HG03571 (cell line): ENCODE data around the gene OTOS.

Experiments
- ATAC-seq: cut with Tn5 transposase; IDR thresholded peaks from one replicate; pipeline ENCODE4 v1.9.1; 2021; ENCODE audit not compliant: unreplicated experiment

OTOS gene

DNA sequence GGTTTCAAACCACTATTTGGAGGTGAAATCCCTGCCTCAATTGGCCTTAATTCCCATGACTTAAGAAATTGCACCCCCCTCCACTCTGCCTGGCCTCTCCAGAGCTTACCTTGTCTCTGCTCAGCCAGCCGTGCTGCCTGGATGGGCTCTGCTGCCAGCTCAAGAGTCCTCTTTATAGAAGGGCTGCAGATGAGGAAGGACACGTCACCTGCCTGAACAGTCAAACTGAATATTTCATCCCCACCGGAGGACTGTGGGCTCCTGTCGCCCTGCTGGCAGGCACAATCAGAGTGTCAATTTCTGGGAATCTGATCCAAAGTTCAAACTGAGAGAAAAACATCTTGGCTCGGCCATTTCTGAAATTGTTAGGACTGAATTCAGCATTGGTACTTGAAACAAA lies at the start of gene OTOS:
Gene OTOS, minus strand, starts transcription at position 148 of the 400 bp plus-strand sequence. CDS start 332 bp downstream, outside the sequence.
- no peak for ATAC-seq

GRCh38 chr2:240189686-240190085 lies 49.2 kb upstream of the OTOS start:
- no peak for ATAC-seq

DNA sequence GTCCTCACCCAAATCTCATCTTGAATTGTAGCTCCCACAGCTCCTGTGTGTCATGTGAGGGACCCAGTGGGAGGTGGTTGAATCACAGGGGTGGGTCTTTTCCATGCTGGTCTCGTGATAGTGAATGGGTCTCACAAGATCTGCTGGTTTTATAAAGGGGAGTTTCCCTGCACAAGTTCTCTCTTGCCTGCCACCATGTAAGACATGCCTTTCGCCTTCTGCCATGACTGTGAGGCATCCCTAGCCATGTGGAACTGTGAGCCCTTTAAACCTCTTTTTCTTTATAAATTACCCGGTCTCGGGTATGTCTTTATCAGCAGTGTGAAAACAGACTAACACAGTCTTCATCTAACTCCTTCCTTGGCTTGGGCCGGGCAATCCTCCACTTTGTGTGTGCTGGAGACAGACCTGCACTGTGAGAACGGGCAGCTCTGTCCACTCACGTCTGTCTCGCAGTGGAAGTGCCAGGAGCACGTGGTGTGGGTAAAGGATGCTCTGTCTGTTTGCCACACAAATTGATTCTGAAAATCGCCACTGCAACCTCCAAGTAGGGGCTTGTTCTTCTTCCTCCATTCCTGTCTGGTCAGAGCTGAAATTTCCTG lies 47.6 kb upstream of the OTOS start:
- ATAC-seq, result no peak

GRCh38 chr2:240186191-240186725 lies 45.8 kb upstream of the OTOS start:
- no peak for ATAC-seq

- ATAC-seq, result no peak
Measured at GRCh38 chr2:240184656-240185055, 44.2 kb upstream of the OTOS start.

DNA sequence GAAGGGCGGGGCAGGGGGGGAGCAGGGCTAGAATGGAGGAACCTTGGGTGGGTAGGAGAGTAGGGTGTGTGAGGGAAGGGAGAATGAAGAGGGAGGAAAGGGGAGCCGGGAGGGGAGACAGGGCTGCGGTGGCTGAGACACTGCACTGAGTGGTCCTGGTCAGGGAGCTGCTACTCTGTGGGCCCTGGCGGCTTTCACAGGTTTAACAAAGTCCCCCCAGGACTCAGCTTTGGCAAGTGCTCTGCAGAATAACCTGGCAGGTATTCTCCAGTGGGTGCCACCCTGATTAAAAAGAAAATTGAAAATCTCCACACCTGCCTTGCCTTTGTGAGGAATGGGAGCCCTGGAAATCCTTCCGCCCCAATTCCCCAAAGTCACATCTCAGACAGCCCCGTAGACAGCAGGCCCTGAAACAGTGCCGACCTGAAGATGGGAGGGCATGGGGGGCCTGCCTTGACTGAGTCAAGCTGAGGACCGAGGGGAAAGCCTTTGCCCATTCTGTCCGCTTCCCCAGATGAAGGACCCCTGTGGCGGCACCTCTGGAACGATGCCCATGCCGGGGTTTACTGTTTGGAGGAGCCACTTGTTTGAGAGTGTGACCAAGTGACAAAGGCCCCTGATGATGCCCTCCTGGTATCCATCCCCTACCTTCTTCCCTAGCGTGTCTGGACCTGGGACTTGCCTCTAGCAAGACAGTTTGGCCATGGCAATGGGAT lies 43.6 kb upstream of the OTOS start:
- no peak for ATAC-seq

DNA sequence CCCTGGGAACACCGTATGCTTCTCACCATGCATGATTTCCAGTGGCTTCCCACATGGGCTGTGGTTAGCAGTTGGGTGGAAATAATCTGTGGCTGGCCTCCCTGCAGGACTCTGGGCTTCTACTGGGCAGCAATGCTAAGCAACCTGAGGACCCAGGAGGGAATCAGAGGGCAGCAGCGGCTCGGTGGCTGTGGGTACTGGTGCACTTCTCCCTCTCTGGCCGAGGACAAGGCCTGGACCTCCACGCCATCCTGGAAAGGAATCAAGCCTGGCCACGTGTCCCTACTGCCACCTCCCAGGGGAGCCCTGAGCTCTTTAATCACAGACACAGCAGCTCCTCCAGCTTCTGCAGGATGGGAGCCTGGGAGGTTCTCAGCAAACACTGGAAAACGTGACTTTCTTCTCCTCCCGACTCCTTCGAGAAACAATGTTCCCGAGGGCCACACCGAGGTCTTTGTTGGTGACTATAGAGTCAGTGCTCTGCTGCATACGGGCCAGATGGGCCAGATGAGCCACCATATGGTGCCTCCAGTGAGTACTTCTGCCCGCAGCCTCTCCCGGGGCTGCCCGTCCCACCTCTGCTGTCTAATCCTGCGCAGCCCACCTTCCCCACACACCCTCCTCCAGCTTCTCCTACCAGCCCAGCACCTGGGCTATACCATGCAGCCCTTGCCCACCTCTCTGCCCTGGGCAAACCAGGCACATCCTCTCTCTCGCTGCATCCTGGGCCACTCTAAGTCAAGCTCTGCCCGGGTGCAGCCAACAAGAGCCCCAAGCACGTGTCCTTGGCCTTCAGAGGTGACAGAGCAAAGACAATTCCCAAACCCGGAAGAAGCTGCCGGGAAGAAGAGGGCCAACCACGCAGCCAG lies 42.8 kb upstream of the OTOS start:
- no peak for ATAC-seq

- no peak for ATAC-seq
Measured at GRCh38 chr2:240182476-240182875, 42.0 kb upstream of the OTOS start.

DNA sequence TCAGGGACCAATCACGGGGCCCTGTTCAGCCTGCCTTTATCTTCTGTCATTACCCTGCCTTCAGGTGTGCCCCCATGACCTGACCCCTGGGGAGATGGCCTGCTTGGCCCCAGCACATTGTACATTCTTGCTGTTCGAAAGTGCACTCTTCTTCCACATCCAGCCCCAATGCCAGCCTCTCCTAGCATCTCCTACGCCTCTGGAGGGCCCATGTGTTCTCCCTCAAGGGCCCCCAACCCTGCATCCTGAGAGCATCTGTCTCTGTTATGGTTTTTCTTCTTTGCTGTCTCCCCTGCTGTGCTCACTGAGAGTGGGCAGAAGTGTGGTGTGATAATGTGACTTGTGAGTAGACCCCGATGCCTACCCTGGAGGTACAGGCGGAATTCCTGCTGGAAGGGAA lies 41.5 kb upstream of the OTOS start:
- ATAC-seq, result no peak

- no peak for ATAC-seq
Measured at GRCh38 chr2:240179941-240180666, 39.6 kb upstream of the OTOS start.

DNA sequence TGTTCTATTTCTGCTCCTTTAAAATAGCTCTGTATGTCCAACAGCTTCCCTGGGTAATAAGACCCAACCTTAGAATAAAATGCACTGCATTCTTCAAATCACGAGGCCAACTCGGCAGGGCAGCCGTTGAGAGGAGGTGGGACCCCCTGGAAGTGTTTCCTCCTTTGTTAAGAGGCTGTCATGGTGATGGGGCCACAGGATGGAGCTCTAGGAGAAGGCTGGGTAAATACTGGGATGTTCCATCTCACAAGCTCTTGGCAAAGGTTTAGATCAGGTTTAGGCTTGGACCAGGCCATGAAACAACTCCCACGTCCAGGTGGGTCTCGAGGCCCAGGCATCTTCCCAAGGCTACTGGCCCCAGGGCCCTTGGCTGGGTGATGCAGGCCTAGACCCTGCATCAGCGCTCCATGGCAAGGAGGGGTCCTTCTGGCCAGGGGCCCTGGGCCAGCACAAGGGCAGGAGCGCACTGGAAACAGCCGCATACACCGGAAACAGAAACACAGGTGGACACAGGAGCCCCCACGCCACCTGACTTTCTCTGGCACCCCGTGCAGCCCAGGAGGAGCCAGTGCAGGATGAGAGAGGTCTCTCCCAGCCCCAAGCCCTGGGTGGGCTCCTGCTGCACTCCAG lies 38.8 kb upstream of the OTOS start:
- ATAC-seq, result no peak

GRCh38 chr2:240178564-240178963 lies 38.1 kb upstream of the OTOS start:
- no peak for ATAC-seq

DNA sequence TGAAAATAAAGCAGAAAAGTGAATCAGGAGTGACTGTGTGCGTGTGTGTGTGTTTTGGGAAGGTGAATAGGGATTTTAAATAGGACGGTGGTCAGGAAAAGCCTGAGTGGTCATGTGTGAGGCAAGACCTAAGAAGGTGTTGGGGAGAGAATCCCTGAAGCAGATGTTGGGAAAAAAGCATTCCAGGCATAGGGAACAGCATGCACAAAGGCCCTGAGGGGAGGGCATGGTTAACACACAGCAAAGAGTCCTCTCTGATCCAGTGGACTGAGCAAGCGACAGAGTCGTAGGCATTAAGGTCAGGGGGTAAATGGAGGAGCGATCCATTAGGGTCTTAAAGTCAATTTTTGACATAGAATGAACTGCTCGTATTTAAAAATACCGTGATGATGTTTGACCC lies 34.0 kb upstream of the OTOS start:
- ATAC-seq, result no peak

DNA sequence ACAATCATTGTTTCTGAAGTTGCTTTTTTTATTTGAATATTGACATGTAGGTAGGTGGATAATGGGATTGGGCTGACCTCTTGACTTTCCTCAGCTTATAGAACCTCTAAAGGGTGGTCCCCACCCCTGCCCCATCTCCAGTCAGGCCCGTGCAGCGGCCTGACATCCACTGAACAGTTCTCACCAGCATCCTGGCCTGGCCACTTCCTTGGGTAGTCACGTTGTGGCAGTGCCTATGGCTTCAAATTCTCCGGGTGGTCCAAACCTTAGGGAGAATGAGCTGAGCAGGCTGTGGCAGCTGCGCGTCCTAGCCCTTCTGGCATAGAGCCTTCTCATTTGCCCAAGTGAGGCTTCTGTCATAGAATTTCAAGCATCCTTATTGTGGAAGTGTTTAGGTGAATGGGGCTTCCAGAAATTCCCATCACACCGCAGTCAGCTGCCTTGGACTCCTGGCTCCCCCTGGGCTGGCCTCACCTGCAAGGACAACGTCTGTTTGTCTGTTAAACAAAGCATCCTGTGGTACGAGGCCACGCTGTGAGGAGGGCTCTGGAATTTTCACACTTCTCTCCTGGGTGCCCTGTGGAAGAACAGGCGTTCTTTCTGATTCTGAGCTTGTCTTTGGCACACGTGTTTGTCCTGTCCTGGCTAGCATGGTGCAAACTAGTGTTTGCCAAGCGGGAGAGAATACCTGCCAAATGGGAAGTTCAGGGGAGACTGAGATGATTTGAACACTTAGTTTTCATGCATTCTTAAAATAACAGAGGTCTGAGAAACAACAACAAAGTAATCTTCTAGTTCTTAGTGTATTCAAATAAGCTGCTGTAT lies 31.8 kb upstream of the OTOS start:
- no peak for ATAC-seq

- ATAC-seq, result no peak
Measured at GRCh38 chr2:240170883-240171282, 30.4 kb upstream of the OTOS start.

- no peak for ATAC-seq
Measured at GRCh38 chr2:240170354-240170735, 29.9 kb upstream of the OTOS start.

- no peak for ATAC-seq
Measured at GRCh38 chr2:240169486-240170353, 29.3 kb upstream of the OTOS start.

DNA sequence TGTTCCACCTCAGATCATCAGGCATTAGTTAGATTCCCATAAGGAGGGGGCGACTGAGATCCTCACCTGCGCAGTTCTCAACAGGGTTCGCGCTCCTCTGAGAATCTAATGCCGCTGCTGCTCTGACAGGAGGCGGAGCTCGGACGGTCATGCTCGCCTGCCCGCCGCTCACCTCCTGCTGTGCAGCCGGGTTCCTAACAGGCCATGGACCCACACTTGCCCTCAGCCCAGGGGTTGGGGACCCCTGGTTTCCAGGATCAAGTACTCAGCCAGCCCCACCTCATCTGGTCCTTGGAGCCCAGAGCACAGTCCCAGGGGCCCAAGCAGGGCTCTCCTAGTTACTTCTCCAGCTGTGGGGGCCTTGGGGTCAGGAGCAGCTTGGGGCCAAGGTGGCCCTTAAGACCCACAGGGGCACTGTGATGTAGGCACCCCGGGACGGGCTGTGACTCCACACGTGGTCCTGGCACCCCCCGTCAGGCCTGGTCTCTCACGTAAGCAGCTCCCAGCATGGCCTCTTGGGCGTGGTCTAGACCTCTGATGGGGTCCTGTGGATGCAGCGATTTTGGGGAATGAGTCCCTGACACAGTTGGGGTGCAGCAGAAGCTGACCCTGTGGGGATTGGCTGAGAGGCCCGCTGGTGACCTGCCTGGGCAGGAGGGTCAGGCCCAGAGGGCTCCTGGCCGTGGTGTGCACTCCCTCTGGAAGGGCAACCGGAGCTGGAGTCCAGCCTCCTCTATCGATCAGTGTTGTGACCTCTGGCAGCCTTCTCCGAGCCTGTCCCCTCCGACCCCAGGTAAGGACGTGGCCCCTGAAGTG lies 28.3 kb upstream of the OTOS start:
- no peak for ATAC-seq
